ENCODE data around the gene FAM185A.
"Not testable (repeated sequence)": the region's sequence is repeated elsewhere in the genome, so short reads cannot be mapped to it uniquely, and the experiment has no call there.

Gene FAM185A

GRCh38 chr7:102745494-102746288 lies 3.1 kb upstream of the FAM185A start:
- H3K4me1 ChIP-seq (ENCODE audit: control insufficient read depth, insufficient read depth, low read length); H3K36me3 ChIP-seq (ENCODE audit: insufficient read depth, low read length); H3K9me3 ChIP-seq (replicated peaks; ENCODE audit: low read length); H3K27me3 ChIP-seq (ENCODE audit: control insufficient read depth, insufficient read depth, low read length); H3K4me2 ChIP-seq (ENCODE audit: low read length); H3K9ac ChIP-seq (ENCODE audit: low read depth, low read length); H3K4me3 ChIP-seq (ENCODE audit: low read length): not testable (repeated sequence)

- peak overlapping the region; percentile 72 for H3K9ac ChIP-seq (ENCODE audit: low read depth, low read length)
- not testable (repeated sequence) for H3K9me3 ChIP-seq (replicated peaks; ENCODE audit: low read length)
Observed at GRCh38 chr7:102749445-102749786, 617 bp downstream of the FAM185A start.

GRCh38 chr7:102758227-102758626 lies 9.4 kb downstream of the FAM185A start:
- H3K4me1 ChIP-seq (ENCODE audit: control insufficient read depth, insufficient read depth, low read length); H3K9ac ChIP-seq (ENCODE audit: low read depth, low read length); H3K4me2 ChIP-seq (ENCODE audit: low read length); H3K9me3 ChIP-seq (replicated peaks; ENCODE audit: low read length); H3K36me3 ChIP-seq (ENCODE audit: insufficient read depth, low read length); H3K27me3 ChIP-seq (ENCODE audit: control insufficient read depth, insufficient read depth, low read length); H3K4me3 ChIP-seq (ENCODE audit: low read length): not testable (repeated sequence)

More at GRCh38 chr7:102749445-102749786, 617 bp downstream of the FAM185A start:
- H3K4me1 ChIP-seq (ENCODE audit: control insufficient read depth, insufficient read depth, low read length); H3K27me3 ChIP-seq (ENCODE audit: control insufficient read depth, insufficient read depth, low read length); H3K36me3 ChIP-seq (ENCODE audit: insufficient read depth, low read length): not testable (repeated sequence)
- peak overlapping the region; percentile 78 for H3K4me2 ChIP-seq (ENCODE audit: low read length)
- peak overlapping the region; percentile 75 for H3K4me3 ChIP-seq (ENCODE audit: low read length)

- not testable (repeated sequence) for H3K9me3 ChIP-seq (replicated peaks; ENCODE audit: low read length); H3K4me3 ChIP-seq (ENCODE audit: low read length); H3K27me3 ChIP-seq (ENCODE audit: control insufficient read depth, insufficient read depth, low read length); H3K4me1 ChIP-seq (ENCODE audit: control insufficient read depth, insufficient read depth, low read length); H3K4me2 ChIP-seq (ENCODE audit: low read length); H3K9ac ChIP-seq (ENCODE audit: low read depth, low read length); H3K36me3 ChIP-seq (ENCODE audit: insufficient read depth, low read length)
Observed at GRCh38 chr7:102759934-102760333, 11.1 kb downstream of the FAM185A start.

- not testable (repeated sequence) for H3K4me1 ChIP-seq (ENCODE audit: control insufficient read depth, insufficient read depth, low read length); H3K36me3 ChIP-seq (ENCODE audit: insufficient read depth, low read length); H3K4me2 ChIP-seq (ENCODE audit: low read length); H3K4me3 ChIP-seq (ENCODE audit: low read length); H3K9me3 ChIP-seq (replicated peaks; ENCODE audit: low read length); H3K9ac ChIP-seq (ENCODE audit: low read depth, low read length); H3K27me3 ChIP-seq (ENCODE audit: control insufficient read depth, insufficient read depth, low read length)
Observed at GRCh38 chr7:102761234-102761633, 12.4 kb downstream of the FAM185A start.

- H3K4me2 ChIP-seq (ENCODE audit: low read length); H3K36me3 ChIP-seq (ENCODE audit: insufficient read depth, low read length); H3K4me1 ChIP-seq (ENCODE audit: control insufficient read depth, insufficient read depth, low read length); H3K9ac ChIP-seq (ENCODE audit: low read depth, low read length); H3K4me3 ChIP-seq (ENCODE audit: low read length); H3K27me3 ChIP-seq (ENCODE audit: control insufficient read depth, insufficient read depth, low read length); H3K9me3 ChIP-seq (replicated peaks; ENCODE audit: low read length): not testable (repeated sequence)
Observed at GRCh38 chr7:102763295-102763905, 14.6 kb downstream of the FAM185A start.

GRCh38 chr7:102769657-102770192 lies 20.9 kb downstream of the FAM185A start:
- not testable (repeated sequence) for H3K9ac ChIP-seq (ENCODE audit: low read depth, low read length); H3K4me1 ChIP-seq (ENCODE audit: control insufficient read depth, insufficient read depth, low read length); H3K4me3 ChIP-seq (ENCODE audit: low read length); H3K36me3 ChIP-seq (ENCODE audit: insufficient read depth, low read length); H3K4me2 ChIP-seq (ENCODE audit: low read length); H3K9me3 ChIP-seq (replicated peaks; ENCODE audit: low read length); H3K27me3 ChIP-seq (ENCODE audit: control insufficient read depth, insufficient read depth, low read length)

- not testable (repeated sequence) for H3K36me3 ChIP-seq (ENCODE audit: insufficient read depth, low read length); H3K27me3 ChIP-seq (ENCODE audit: control insufficient read depth, insufficient read depth, low read length); H3K4me1 ChIP-seq (ENCODE audit: control insufficient read depth, insufficient read depth, low read length)
Observed at GRCh38 chr7:102770467-102770866, 21.7 kb downstream of the FAM185A start.

GRCh38 chr7:102776217-102776616 lies 27.4 kb downstream of the FAM185A start:
- H3K4me2 ChIP-seq (ENCODE audit: low read length); H3K9ac ChIP-seq (ENCODE audit: low read depth, low read length); H3K36me3 ChIP-seq (ENCODE audit: insufficient read depth, low read length); H3K27me3 ChIP-seq (ENCODE audit: control insufficient read depth, insufficient read depth, low read length); H3K4me3 ChIP-seq (ENCODE audit: low read length); H3K4me1 ChIP-seq (ENCODE audit: control insufficient read depth, insufficient read depth, low read length); H3K9me3 ChIP-seq (replicated peaks; ENCODE audit: low read length): not testable (repeated sequence)

More at GRCh38 chr7:102770467-102770866, 21.7 kb downstream of the FAM185A start:
- not testable (repeated sequence) for H3K9ac ChIP-seq (ENCODE audit: low read depth, low read length); H3K4me2 ChIP-seq (ENCODE audit: low read length); H3K9me3 ChIP-seq (replicated peaks; ENCODE audit: low read length); H3K4me3 ChIP-seq (ENCODE audit: low read length)

- not testable (repeated sequence) for H3K36me3 ChIP-seq (ENCODE audit: insufficient read depth, low read length); H3K4me2 ChIP-seq (ENCODE audit: low read length); H3K9ac ChIP-seq (ENCODE audit: low read depth, low read length); H3K9me3 ChIP-seq (replicated peaks; ENCODE audit: low read length); H3K4me1 ChIP-seq (ENCODE audit: control insufficient read depth, insufficient read depth, low read length); H3K27me3 ChIP-seq (ENCODE audit: control insufficient read depth, insufficient read depth, low read length); H3K4me3 ChIP-seq (ENCODE audit: low read length)
Observed at GRCh38 chr7:102778663-102779062, 29.9 kb downstream of the FAM185A start.

GRCh38 chr7:102780926-102781325 lies 32.1 kb downstream of the FAM185A start:
- not testable (repeated sequence) for H3K36me3 ChIP-seq (ENCODE audit: insufficient read depth, low read length); H3K9ac ChIP-seq (ENCODE audit: low read depth, low read length); H3K9me3 ChIP-seq (replicated peaks; ENCODE audit: low read length); H3K27me3 ChIP-seq (ENCODE audit: control insufficient read depth, insufficient read depth, low read length); H3K4me1 ChIP-seq (ENCODE audit: control insufficient read depth, insufficient read depth, low read length); H3K4me3 ChIP-seq (ENCODE audit: low read length); H3K4me2 ChIP-seq (ENCODE audit: low read length)

GRCh38 chr7:102788770-102789169 lies 40.0 kb downstream of the FAM185A start:
- not testable (repeated sequence) for H3K4me2 ChIP-seq (ENCODE audit: low read length); H3K36me3 ChIP-seq (ENCODE audit: insufficient read depth, low read length); H3K27me3 ChIP-seq (ENCODE audit: control insufficient read depth, insufficient read depth, low read length); H3K4me1 ChIP-seq (ENCODE audit: control insufficient read depth, insufficient read depth, low read length); H3K4me3 ChIP-seq (ENCODE audit: low read length); H3K9ac ChIP-seq (ENCODE audit: low read depth, low read length); H3K9me3 ChIP-seq (replicated peaks; ENCODE audit: low read length)
